SU-DHL-6 (cell line): Measurements from ENCODE around the gene SCAF1.

ENCODE experiments used
- H2AFZ ChIP-seq: fragments of 200-600 bp; sonication (generic); 2 replicates; pipeline ENCODE4 v1.6.1; 2014; ENCODE audit warnings: low read depth, mild to moderate bottlenecking, moderate library complexity, mixed read lengths, antibody characterized with exemption, low read length; ENCODE audit not compliant: severe bottlenecking
- H3F3A ChIP-seq: fragments of 200-600 bp; shearing (Covaris generic); 2 replicates; pipeline ENCODE4 v1.6.0; 2016; ENCODE audit warnings: antibody characterized with exemption, mild to moderate bottlenecking; ENCODE audit not compliant: insufficient read depth
- H3K27ac ChIP-seq: fragments of 200-600 bp; sonication (generic); 2 replicates; pipeline ENCODE4 v1.5.1; 2016; ENCODE audit warnings: low read depth, mild to moderate bottlenecking, low read length, moderate library complexity, mixed read lengths
- H3K27me3 ChIP-seq: fragments of 200-600 bp; sonication (generic), shearing (Covaris generic); 2 replicates; pipeline ENCODE4 v1.6.0; 2014; ENCODE audit warnings: mild to moderate bottlenecking, low read length
- H3K36me3 ChIP-seq: fragments of 200-600 bp; sonication (generic); 2 replicates; pipeline ENCODE4 v1.6.1; 2014; ENCODE audit warnings: mild to moderate bottlenecking, low read length, mixed read lengths
- H3K4me2 ChIP-seq: fragments of 300-600, 200-600 bp; shearing (Covaris generic), sonication (generic); 2 replicates; pipeline ENCODE4 v1.6.0; 2014; ENCODE audit warnings: low read length, low read depth, mild to moderate bottlenecking; ENCODE audit not compliant: poor library complexity, severe bottlenecking
- H3K4me3 ChIP-seq: fragments of 200-600 bp; sonication (generic); 2 replicates; pipeline ENCODE4 v1.5.1; 2014; ENCODE audit warnings: antibody characterized with exemption, low read length, mild to moderate bottlenecking, mixed read lengths; ENCODE audit not compliant: insufficient read depth, poor library complexity, severe bottlenecking
- H3K79me2 ChIP-seq: fragments of 200-600 bp; sonication (generic); 2 replicates; pipeline ENCODE4 v1.6.1; 2014; ENCODE audit warnings: mild to moderate bottlenecking, low read length, moderate library complexity; ENCODE audit not compliant: insufficient read depth
- H3K9ac ChIP-seq: fragments of 200-600 bp; sonication (generic); 2 replicates; pipeline ENCODE4 v1.7.0; 2014; ENCODE audit warnings: mild to moderate bottlenecking, low read length
- H3K9me2 ChIP-seq: fragments of 200-600 bp; sonication (generic); replicated peaks from 2 replicates; pipeline ENCODE4 v1.6.1; 2014; ENCODE audit warnings: low read length; ENCODE audit not compliant: insufficient read depth
- H3K9me3 ChIP-seq: fragments of 200-600 bp; sonication (generic); 2 replicates; pipeline ENCODE4 v1.6.1; 2014; ENCODE audit warnings: low read length, mixed read lengths; ENCODE audit not compliant: insufficient read depth
- H4K20me1 ChIP-seq: fragments of 200-600 bp; sonication (generic); 2 replicates; pipeline ENCODE4 v1.6.1; 2014; ENCODE audit warnings: low read depth, mild to moderate bottlenecking, antibody characterized with exemption, low read length, moderate library complexity, mixed read lengths
- CTCF ChIP-seq: fragments of 200-600 bp; sonication (generic); IDR thresholded peaks from one replicate; pipeline ENCODE4 v1.5.1; 2017; ENCODE audit warnings: antibody characterized with exemption, mild to moderate bottlenecking, low read length, moderate library complexity; ENCODE audit not compliant: insufficient read depth, poor library complexity, severe bottlenecking
- EZH2phosphoT487 ChIP-seq: fragments of 200-600 bp; sonication (generic), shearing (Covaris generic); conservative IDR thresholded peaks from 2 replicates; pipeline ENCODE4 v1.6.1; 2018; ENCODE audit warnings: mild to moderate bottlenecking, antibody characterized with exemption, low read length, moderate library complexity, mixed read lengths

SCAF1 gene

GRCh38 chr19:49682274-49682673 is 40.3 kb downstream of the SCAF1 start:
- Histone ChIP-seq H3K9me2 (no peaks in the 10 kb centered on the region), H3K36me3 (peaks cover 19% of the 10 kb centered on the region), H4K20me1 (peaks cover 10% of the 10 kb centered on the region; the same call in 1 of the 2 replicates), H3K4me3 (no peak overlapping the region), H3K79me2 (peaks cover 48% of the 10 kb centered on the region), H3K27me3 (no peaks in the 10 kb centered on the region), H3K9ac (no peak overlapping the region), H3K9me3 (no peaks in the 10 kb centered on the region), H3K4me2 (no peak overlapping the region), H3K27ac (no peak overlapping the region), H2AFZ (no peak overlapping the region), H3F3A (peaks cover 10% of the 10 kb centered on the region)
- TF ChIP-seq CTCF, result no peak
- no peak for TF ChIP-seq EZH2phosphoT487

DNA sequence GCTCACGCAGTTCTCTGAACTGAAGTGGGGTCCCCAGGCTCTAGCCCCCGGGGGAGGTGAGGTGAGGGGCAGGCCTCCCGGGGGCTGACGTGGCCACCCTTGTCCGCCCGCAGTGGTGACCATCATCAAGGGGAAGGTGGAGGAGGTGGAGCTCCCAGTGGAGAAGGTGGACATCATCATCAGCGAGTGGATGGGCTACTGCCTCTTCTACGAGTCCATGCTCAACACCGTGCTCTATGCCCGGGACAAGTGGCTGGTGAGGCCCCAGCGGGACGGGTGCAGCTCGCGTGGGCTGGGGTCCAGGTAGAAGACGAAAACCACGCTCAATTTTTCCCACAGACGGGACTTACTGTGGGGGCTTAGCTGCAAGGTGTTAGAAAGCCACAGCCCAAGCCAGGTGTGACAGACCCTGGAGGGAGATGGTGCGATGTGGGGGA is 41.8 kb downstream of the SCAF1 start:
- no peak overlapping the region for H3K4me2 ChIP-seq
- H3K27me3 ChIP-seq, result no peaks in the 10 kb centered on the region
- TF ChIP-seq EZH2phosphoT487 (no peak), CTCF (no peak)
- H3K9me2 ChIP-seq, result no peaks in the 10 kb centered on the region
- H3K27ac ChIP-seq, result no peak overlapping the region
- peaks cover 10% of the 10 kb centered on the region; the same call in 1 of the 2 replicates for H4K20me1 ChIP-seq
- peaks cover 32% of the 10 kb centered on the region for H3K79me2 ChIP-seq
- H3K9ac ChIP-seq, result no peak overlapping the region
- H3K4me3 ChIP-seq, result no peak overlapping the region
- no peaks in the 10 kb centered on the region for H3K9me3 ChIP-seq
- peaks cover 19% of the 10 kb centered on the region for H3K36me3 ChIP-seq
- no peak overlapping the region for H2AFZ ChIP-seq
- H3F3A ChIP-seq, result peaks cover 6% of the 10 kb centered on the region

GRCh38 chr19:49684251-49684982 is 42.4 kb downstream of the SCAF1 start:
- H3K9ac ChIP-seq, result no peak overlapping the region
- H3K9me3 ChIP-seq, result no peaks in the 10 kb centered on the region
- peaks cover 10% of the 10 kb centered on the region; the same call in 1 of the 2 replicates for H4K20me1 ChIP-seq
- H3K27me3 ChIP-seq, result no peaks in the 10 kb centered on the region
- TF ChIP-seq EZH2phosphoT487 (no peak), CTCF (peak; percentile 53)
- no peaks in the 10 kb centered on the region for H3K9me2 ChIP-seq
- no peak overlapping the region for H3K4me2 ChIP-seq
- H3K4me3 ChIP-seq, result no peak overlapping the region
- no peak overlapping the region for H2AFZ ChIP-seq
- H3K36me3 ChIP-seq, result peaks cover 19% of the 10 kb centered on the region
- H3F3A ChIP-seq, result peaks cover 11% of the 10 kb centered on the region
- peaks cover 27% of the 10 kb centered on the region for H3K79me2 ChIP-seq
- no peak overlapping the region for H3K27ac ChIP-seq
